ENCODE data around the gene TGM3.

The TGM3 gene

DNA sequence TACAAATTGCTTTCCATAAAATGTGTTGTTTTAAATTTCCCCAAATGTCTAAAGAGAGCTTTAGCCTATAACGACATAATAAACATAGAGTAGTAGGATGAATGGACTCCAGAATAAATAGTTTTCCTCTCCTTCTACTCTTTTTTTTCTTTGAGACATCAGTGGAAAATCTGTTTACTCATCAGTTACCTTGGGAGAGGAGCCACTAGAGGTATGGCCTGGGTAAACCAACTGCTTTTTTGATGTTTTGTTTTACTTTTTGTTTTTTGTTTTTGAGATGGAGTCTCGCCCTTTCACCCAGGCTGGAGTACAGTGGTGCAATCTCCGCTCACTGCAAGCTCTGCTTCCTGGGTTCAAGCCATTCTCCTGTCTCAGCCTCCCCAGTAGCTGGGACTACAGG is 8.3 kb upstream of the TGM3 start:
- ChIA-PET CTCF (no interaction called here), POLR2A (no interaction called here)
- TF ChIP-seq HDGF (IDR thresholded peaks at IDR 0.05; ENCODE audit: borderline replicate concordance): no peak
- no peak for TF ChIP-seq TARDBP (IDR thresholded peaks at IDR 0.05)
- TF ChIP-seq FOXM1 (IDR thresholded peaks at IDR 0.05; ENCODE audit: borderline replicate concordance): no peak
- TF ChIP-seq SUZ12 (IDR thresholded peaks at IDR 0.05): no peak
- no peak for TF ChIP-seq L3MBTL2 (conservative IDR thresholded peaks at IDR 0.05)
- no peak for TF ChIP-seq ARNT (IDR thresholded peaks at IDR 0.05)
- TF ChIP-seq FOXK2 (IDR thresholded peaks at IDR 0.05): no peak
- TF ChIP-seq, protein P1, sequence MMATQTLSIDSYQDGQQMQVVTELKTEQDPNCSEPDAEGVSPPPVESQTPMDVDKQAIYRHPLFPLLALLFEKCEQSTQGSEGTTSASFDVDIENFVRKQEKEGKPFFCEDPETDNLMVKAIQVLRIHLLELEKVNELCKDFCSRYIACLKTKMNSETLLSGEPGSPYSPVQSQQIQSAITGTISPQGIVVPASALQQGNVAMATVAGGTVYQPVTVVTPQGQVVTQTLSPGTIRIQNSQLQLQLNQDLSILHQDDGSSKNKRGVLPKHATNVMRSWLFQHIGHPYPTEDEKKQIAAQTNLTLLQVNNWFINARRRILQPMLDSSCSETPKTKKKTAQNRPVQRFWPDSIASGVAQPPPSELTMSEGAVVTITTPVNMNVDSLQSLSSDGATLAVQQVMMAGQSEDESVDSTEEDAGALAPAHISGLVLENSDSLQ (IDR thresholded peaks at IDR 0.05): no peak
- no peak for TF ChIP-seq BHLHE40 (IDR thresholded peaks at IDR 0.05; ENCODE audit: borderline replicate concordance)
- no peak for TF ChIP-seq NFRKB (IDR thresholded peaks at IDR 0.05)
- TF ChIP-seq LEF1 (IDR thresholded peaks at IDR 0.05; ENCODE audit: borderline replicate concordance): no peak
- no peak for TF ChIP-seq SP1 (IDR thresholded peaks at IDR 0.05)
- TF ChIP-seq ZNF384 (IDR thresholded peaks at IDR 0.05): no peak
- no peak for TF ChIP-seq ELF4 (IDR thresholded peaks at IDR 0.05)
- no peak for TF ChIP-seq CTBP1 (IDR thresholded peaks at IDR 0.05; ENCODE audit: borderline replicate concordance)
- no peak for DNase-seq (ENCODE audit: extremely low spot score)

DNA sequence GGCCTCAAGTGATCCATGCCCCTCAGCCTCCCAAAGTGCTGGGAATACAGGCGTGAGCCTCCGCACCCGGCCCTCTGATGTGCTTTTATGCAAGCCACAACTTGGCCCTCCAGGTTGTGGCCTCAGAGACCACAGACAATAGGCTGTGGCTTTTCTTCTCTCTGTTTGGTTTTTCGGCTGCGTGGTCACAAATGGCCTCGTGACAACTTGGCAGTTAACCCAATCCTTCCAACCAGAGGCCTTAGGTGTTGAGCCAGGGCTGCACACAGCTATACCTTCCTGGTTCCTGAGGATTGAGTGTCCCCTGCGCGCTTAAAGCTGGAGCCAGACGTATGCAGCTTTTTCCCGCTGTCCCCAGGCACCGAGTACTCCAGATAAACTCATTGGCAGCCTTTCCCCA is 6.3 kb upstream of the TGM3 start:
- ChIA-PET CTCF (no interaction called here), POLR2A (no interaction called here)
- DNase-seq (ENCODE audit: extremely low spot score): no peak
- TF ChIP-seq ZNF384 (IDR thresholded peaks at IDR 0.05): no peak
- TF ChIP-seq L3MBTL2 (conservative IDR thresholded peaks at IDR 0.05): no peak
- TF ChIP-seq, protein P1 (IDR thresholded peaks at IDR 0.05): no peak
- no peak for TF ChIP-seq ARNT (IDR thresholded peaks at IDR 0.05)
- TF ChIP-seq ELF4 (IDR thresholded peaks at IDR 0.05): no peak
- TF ChIP-seq FOXA1 (IDR thresholded peaks at IDR 0.05): no peak
- no peak for TF ChIP-seq SUZ12 (IDR thresholded peaks at IDR 0.05)
- TF ChIP-seq HDGF (IDR thresholded peaks at IDR 0.05; ENCODE audit: borderline replicate concordance): no peak
- no peak for TF ChIP-seq BHLHE40 (IDR thresholded peaks at IDR 0.05; ENCODE audit: borderline replicate concordance)
- no peak for TF ChIP-seq TARDBP (IDR thresholded peaks at IDR 0.05)

- CTCF ChIA-PET: no interaction called here
- POLR2A ChIA-PET: no interaction called here
- TF ChIP-seq SP1 (IDR thresholded peaks at IDR 0.05) (no peak), FOXA1 (IDR thresholded peaks at IDR 0.05) (no peak), L3MBTL2 (conservative IDR thresholded peaks at IDR 0.05) (no peak), LEF1 (IDR thresholded peaks at IDR 0.05; ENCODE audit: borderline replicate concordance) (no peak), ARNT (IDR thresholded peaks at IDR 0.05) (no peak), BHLHE40 (IDR thresholded peaks at IDR 0.05; ENCODE audit: borderline replicate concordance) (no peak), ZNF384 (IDR thresholded peaks at IDR 0.05) (no peak), TARDBP (IDR thresholded peaks at IDR 0.05) (no peak), FOXK2 (IDR thresholded peaks at IDR 0.05) (no peak), ELF4 (IDR thresholded peaks at IDR 0.05) (no peak), NFRKB (IDR thresholded peaks at IDR 0.05) (no peak), CTBP1 (IDR thresholded peaks at IDR 0.05; ENCODE audit: borderline replicate concordance) (no peak), HDGF (IDR thresholded peaks at IDR 0.05; ENCODE audit: borderline replicate concordance) (no peak), FOXM1 (IDR thresholded peaks at IDR 0.05; ENCODE audit: borderline replicate concordance) (no peak), SUZ12 (IDR thresholded peaks at IDR 0.05) (no peak)
- TF ChIP-seq, protein P1 (IDR thresholded peaks at IDR 0.05): no peak
- no peak for DNase-seq (ENCODE audit: extremely low spot score)
These were observed 5.3 kb upstream of the TGM3 start for GRCh38 chr20:2290486-2290885.

- ChIA-PET POLR2A (no interaction called here), CTCF (no interaction called here)
- DNase-seq (ENCODE audit: extremely low spot score): no peak
- no peak for TF ChIP-seq L3MBTL2 (conservative IDR thresholded peaks at IDR 0.05)
- TF ChIP-seq ZNF384 (IDR thresholded peaks at IDR 0.05): no peak
- no peak for TF ChIP-seq SP1 (IDR thresholded peaks at IDR 0.05)
- no peak for TF ChIP-seq FOXK2 (IDR thresholded peaks at IDR 0.05)
- TF ChIP-seq BHLHE40 (IDR thresholded peaks at IDR 0.05; ENCODE audit: borderline replicate concordance): no peak
- no peak for TF ChIP-seq TARDBP (IDR thresholded peaks at IDR 0.05)
- no peak for TF ChIP-seq HDGF (IDR thresholded peaks at IDR 0.05; ENCODE audit: borderline replicate concordance)
- no peak for TF ChIP-seq CTBP1 (IDR thresholded peaks at IDR 0.05; ENCODE audit: borderline replicate concordance)
- no peak for TF ChIP-seq FOXM1 (IDR thresholded peaks at IDR 0.05; ENCODE audit: borderline replicate concordance)
- TF ChIP-seq LEF1 (IDR thresholded peaks at IDR 0.05; ENCODE audit: borderline replicate concordance): no peak
- TF ChIP-seq, protein P1 (IDR thresholded peaks at IDR 0.05): no peak
These were observed 3.2 kb upstream of the TGM3 start for GRCh38 chr20:2292416-2293110.

- no peak for TF ChIP-seq HDGF (IDR thresholded peaks at IDR 0.05; ENCODE audit: borderline replicate concordance)
- POLR2A ChIA-PET: no interaction called here
- CTCF ChIA-PET: no interaction called here
- no peak for DNase-seq (ENCODE audit: extremely low spot score)
These were observed 2.3 kb upstream of the TGM3 start for GRCh38 chr20:2293486-2293885.

GRCh38 chr20:2293971-2294370 is 1.8 kb upstream of the TGM3 start:
- ChIA-PET POLR2A (no interaction called here), CTCF (no interaction called here)
- TF ChIP-seq SP1 (IDR thresholded peaks at IDR 0.05) (no peak), ARNT (IDR thresholded peaks at IDR 0.05) (no peak), CTBP1 (IDR thresholded peaks at IDR 0.05; ENCODE audit: borderline replicate concordance) (no peak), FOXM1 (IDR thresholded peaks at IDR 0.05; ENCODE audit: borderline replicate concordance) (no peak), NFRKB (IDR thresholded peaks at IDR 0.05) (no peak), SUZ12 (IDR thresholded peaks at IDR 0.05) (no peak), TARDBP (IDR thresholded peaks at IDR 0.05) (no peak), BHLHE40 (IDR thresholded peaks at IDR 0.05; ENCODE audit: borderline replicate concordance) (no peak), HDGF (IDR thresholded peaks at IDR 0.05; ENCODE audit: borderline replicate concordance) (no peak), FOXA1 (IDR thresholded peaks at IDR 0.05) (no peak), LEF1 (IDR thresholded peaks at IDR 0.05; ENCODE audit: borderline replicate concordance) (no peak)
- DNase-seq (ENCODE audit: extremely low spot score): no peak
